ENCODE results near the gene TATDN2.

TATDN2 gene

GRCh38 chr3:10273702-10274305 lies 25.5 kb downstream of the TATDN2 start:
- 0 out of 2 replicates have a peak, but pooled peaks cover 3% of the 10 kb centered on the region for H4K20me1 ChIP-seq (ENCODE audit: insufficient read depth)
- H3K27ac ChIP-seq: peak overlapping the region; percentile 20; the same call in 1 of the 2 replicates
- peak overlapping the region; percentile 48 for H3K4me2 ChIP-seq
- H2AFZ ChIP-seq (ENCODE audit: low read depth): no peak overlapping the region
- TF ChIP-seq CTCF (conservative IDR thresholded peaks at IDR 0.05; ENCODE audit: low read depth, low read length): no peak
- peaks cover 70% of the 10 kb centered on the region; the same call in 1 of the 2 replicates for H3K79me2 ChIP-seq (ENCODE audit: insufficient read depth, low read depth)
- no peak overlapping the region for H3K9ac ChIP-seq
- no peak overlapping the region for H3K4me3 ChIP-seq (IDR thresholded peaks at IDR 0.05; ENCODE audit: insufficient read depth, low read depth, low read length)
- H3K27me3 ChIP-seq (ENCODE audit: insufficient read depth, low read depth): no peaks in the 10 kb centered on the region
- peaks cover 69% of the 10 kb centered on the region for H3K4me1 ChIP-seq (ENCODE audit: low read depth, poor library complexity, severe bottlenecking)
- no peaks in the 10 kb centered on the region for H3K36me3 ChIP-seq (ENCODE audit: insufficient read depth)

- H4K20me1 ChIP-seq (ENCODE audit: insufficient read depth): 0 out of 2 replicates have a peak, but pooled peaks cover 3% of the 10 kb centered on the region
- H3K9ac ChIP-seq: no peak overlapping the region
- H2AFZ ChIP-seq (ENCODE audit: low read depth): no peak overlapping the region
- H3K4me1 ChIP-seq (ENCODE audit: low read depth, poor library complexity, severe bottlenecking): peaks cover 69% of the 10 kb centered on the region
- H3K4me2 ChIP-seq: peak overlapping the region; percentile 48
- peak overlapping the region; percentile 20; the same call in 1 of the 2 replicates for H3K27ac ChIP-seq
- H3K79me2 ChIP-seq (ENCODE audit: insufficient read depth, low read depth): peaks cover 62% of the 10 kb centered on the region; the same call in 1 of the 2 replicates
- H3K36me3 ChIP-seq (ENCODE audit: insufficient read depth): no peaks in the 10 kb centered on the region
- no peak overlapping the region for H3K4me3 ChIP-seq (IDR thresholded peaks at IDR 0.05; ENCODE audit: insufficient read depth, low read depth, low read length)
- H3K27me3 ChIP-seq (ENCODE audit: insufficient read depth, low read depth): no peaks in the 10 kb centered on the region
- TF ChIP-seq CTCF (conservative IDR thresholded peaks at IDR 0.05; ENCODE audit: low read depth, low read length): no peak
Observed at GRCh38 chr3:10274601-10275000, 26.3 kb downstream of the TATDN2 start.

GRCh38 chr3:10277115-10277625 lies 28.9 kb downstream of the TATDN2 start:
- Histone ChIP-seq H3K4me3 (IDR thresholded peaks at IDR 0.05; ENCODE audit: insufficient read depth, low read depth, low read length) (no peak overlapping the region), H3K27ac (peak overlapping the region; percentile 36; the same call in 1 of the 2 replicates), H3K36me3 (ENCODE audit: insufficient read depth) (no peaks in the 10 kb centered on the region), H3K27me3 (ENCODE audit: insufficient read depth, low read depth) (no peaks in the 10 kb centered on the region), H3K4me2 (peak overlapping the region; percentile 29; the same call in 1 of the 2 replicates), H3K79me2 (ENCODE audit: insufficient read depth, low read depth) (peaks cover 37% of the 10 kb centered on the region; the same call in 1 of the 2 replicates), H3K4me1 (ENCODE audit: low read depth, poor library complexity, severe bottlenecking) (peaks cover 72% of the 10 kb centered on the region), H4K20me1 (ENCODE audit: insufficient read depth) (0 out of 2 replicates have a peak, but pooled peaks cover 3% of the 10 kb centered on the region), H2AFZ (ENCODE audit: low read depth) (no peak overlapping the region), H3K9ac (no peak overlapping the region)
- TF ChIP-seq CTCF (conservative IDR thresholded peaks at IDR 0.05; ENCODE audit: low read depth, low read length): no peak

- H3K27me3 ChIP-seq (ENCODE audit: insufficient read depth, low read depth): no peaks in the 10 kb centered on the region
- H3K9ac ChIP-seq: no peak overlapping the region
- TF ChIP-seq CTCF (conservative IDR thresholded peaks at IDR 0.05; ENCODE audit: low read depth, low read length): no peak
- peaks cover 24% of the 10 kb centered on the region; the same call in 1 of the 2 replicates for H3K79me2 ChIP-seq (ENCODE audit: insufficient read depth, low read depth)
- no peaks in the 10 kb centered on the region for H4K20me1 ChIP-seq (ENCODE audit: insufficient read depth)
- H3K36me3 ChIP-seq (ENCODE audit: insufficient read depth): no peaks in the 10 kb centered on the region
- H3K4me2 ChIP-seq: no peak overlapping the region
- H3K4me1 ChIP-seq (ENCODE audit: low read depth, poor library complexity, severe bottlenecking): peaks cover 72% of the 10 kb centered on the region
- no peak overlapping the region for H3K27ac ChIP-seq
- no peak overlapping the region for H2AFZ ChIP-seq (ENCODE audit: low read depth)
- H3K4me3 ChIP-seq (IDR thresholded peaks at IDR 0.05; ENCODE audit: insufficient read depth, low read depth, low read length): no peak overlapping the region
Observed at GRCh38 chr3:10278501-10278900, 30.2 kb downstream of the TATDN2 start.
